Cardiac muscle cell (in vitro differentiated cells and primary cell): ENCODE results near the gene TMEM14B. TPM values are rescaled to one million over a fixed set of nuclear protein-coding genes. Genes with fewer than 3 reads are reported as not detected.

Experiments used
- DNase-seq, 2 donors: peaks; one replicate each; pipeline versions ENCODE4 v3.0.0 to v3.0.0-alpha.2; 2010 to 2017; ENCODE audit warnings: low read depth in 1 of 2, low spot score in 1 of 2
- H3K27ac ChIP-seq: fragments of 200-600 bp; sonication (generic); 2 replicates; pipeline ENCODE4 v1.5.1; 2016
- H3K27me3 ChIP-seq: fragments of 200-600 bp; sonication (generic); 2 replicates; pipeline ENCODE4 v1.6.0; 2016; ENCODE audit warnings: control low read depth
- H3K36me3 ChIP-seq: fragments of 200-600 bp; sonication (generic); 2 replicates; pipeline ENCODE4 v1.5.1; 2016; ENCODE audit warnings: control low read depth
- H3K4me1 ChIP-seq: fragments of 200-600 bp; sonication (generic); 2 replicates; pipeline ENCODE4 v1.8.1; 2017; ENCODE audit warnings: low read depth, mild to moderate bottlenecking, mixed run types
- H3K4me3 ChIP-seq: fragments of 200-600 bp; sonication (generic); 2 replicates; pipeline ENCODE4 v1.5.1; 2016; ENCODE audit warnings: mild to moderate bottlenecking
- H3K9me3 ChIP-seq: fragments of 200-600 bp; sonication (generic); 2 replicates; pipeline ENCODE4 v1.5.1; 2017; ENCODE audit warnings: low read depth, mild to moderate bottlenecking, control low read depth
- CTCF ChIP-seq: IDR thresholded peaks from 2 replicates; pipeline ENCODE4 v1.5.1; 2012; ENCODE audit warnings: low read depth, mild to moderate bottlenecking, low read length
- polyA plus RNA-seq: library from polyadenylated mRNA; unstranded; fragments of >200 nt; fragmentation: Nextera tagmentation; extraction: Ambion mirVana; gene quantifications from 2 replicates; pipeline ENCODE4 v1.2.1, GENCODE V29; 2016
- total RNA-seq: library from RNA; depleted of rRNA; stranded (reverse); fragments of >200 nt; gene quantifications from 2 replicates; pipeline ENCODE4 v1.2.3, GENCODE V29; 2016

Gene TMEM14B
- total and polyA plus RNA-seq, 2 experiments from 2014 or later = 77.0 to 381 TPM

DNA sequence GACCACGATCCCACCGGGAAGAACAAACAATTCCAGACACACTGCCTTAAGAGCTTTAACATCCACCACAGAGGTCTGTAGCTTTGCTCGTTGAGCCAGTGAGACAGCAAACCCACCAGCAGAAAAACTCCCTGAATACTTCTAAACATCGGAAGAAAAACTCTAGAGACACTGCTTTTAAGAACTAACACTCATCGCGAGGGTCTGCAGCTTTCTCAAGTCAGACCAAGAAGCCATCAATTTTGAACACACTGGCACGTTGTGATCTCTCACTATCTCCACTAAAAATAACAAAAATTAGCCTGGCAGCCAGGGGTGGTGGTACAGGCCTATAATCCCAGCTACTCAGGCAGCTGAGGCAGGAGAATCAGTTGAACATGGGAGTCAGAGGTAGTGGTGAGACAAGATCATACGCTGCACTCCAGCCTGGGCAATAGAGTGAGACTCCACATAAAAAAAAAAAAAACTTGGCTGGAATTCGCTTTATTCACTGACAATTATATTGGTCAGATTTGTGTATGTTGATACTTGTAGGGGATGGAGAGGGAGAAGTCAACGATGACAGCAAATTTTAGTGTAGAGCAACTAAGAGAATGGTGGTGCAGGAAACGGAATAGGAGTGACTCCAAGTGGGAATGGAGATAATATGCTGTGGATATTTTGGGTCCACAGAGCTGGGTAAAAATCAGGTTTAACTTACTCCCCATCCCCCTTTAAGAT lies 25.6 kb upstream of the TMEM14B start:
- Histone ChIP-seq H3K27me3 (no peaks in the 10 kb centered on the region), H3K4me3 (peak overlapping the region; percentile 6), H3K9me3 (no peaks in the 10 kb centered on the region), H3K36me3 (peaks cover 4% of the 10 kb centered on the region), H3K27ac (peak overlapping the region; percentile 84), H3K4me1 (peaks cover 23% of the 10 kb centered on the region)
- TF ChIP-seq CTCF = no peak
- DNase-seq = no peak

GRCh38 chr6:10722570-10722819 lies 25.1 kb upstream of the TMEM14B start:
- Histone ChIP-seq H3K4me3 (peak overlapping the region; percentile 6), H3K4me1 (peaks cover 23% of the 10 kb centered on the region), H3K9me3 (no peaks in the 10 kb centered on the region), H3K36me3 (peaks cover 4% of the 10 kb centered on the region), H3K27ac (peak overlapping the region; percentile 84), H3K27me3 (no peaks in the 10 kb centered on the region)
- DNase-seq = no peak
- no peak for TF ChIP-seq CTCF

GRCh38 chr6:10722820-10723566 lies 24.6 kb upstream of the TMEM14B start, which contains the start of gene TMEM14C:
TMEM14C (plus strand) TSS chr6:10723070; CDS start chr6:10724614, 1,544 bp downstream.
- peaks cover 23% of the 10 kb centered on the region for H3K4me1 ChIP-seq
- H3K4me3 ChIP-seq = peak within 1 kb of the TSS; percentile 51
- H3K36me3 ChIP-seq = peaks cover 7% of the 10 kb centered on the region
- H3K9me3 ChIP-seq = no peaks in the 10 kb centered on the region
- H3K27me3 ChIP-seq = no peaks in the 10 kb centered on the region
- DNase-seq = peak; percentile 100
- peak within 1 kb of the TSS; percentile 88 for H3K27ac ChIP-seq
- no peak for TF ChIP-seq CTCF

- no peak for TF ChIP-seq CTCF
- no peaks in the 10 kb centered on the region for H3K9me3 ChIP-seq
- no peak for DNase-seq
- peak overlapping the region; percentile 51 for H3K4me3 ChIP-seq
- no peaks in the 10 kb centered on the region for H3K27me3 ChIP-seq
- peaks cover 7% of the 10 kb centered on the region for H3K36me3 ChIP-seq
- peaks cover 23% of the 10 kb centered on the region for H3K4me1 ChIP-seq
- H3K27ac ChIP-seq = peak overlapping the region; percentile 88
Measured at GRCh38 chr6:10723567-10723881, 24.1 kb upstream of the TMEM14B start.

DNA sequence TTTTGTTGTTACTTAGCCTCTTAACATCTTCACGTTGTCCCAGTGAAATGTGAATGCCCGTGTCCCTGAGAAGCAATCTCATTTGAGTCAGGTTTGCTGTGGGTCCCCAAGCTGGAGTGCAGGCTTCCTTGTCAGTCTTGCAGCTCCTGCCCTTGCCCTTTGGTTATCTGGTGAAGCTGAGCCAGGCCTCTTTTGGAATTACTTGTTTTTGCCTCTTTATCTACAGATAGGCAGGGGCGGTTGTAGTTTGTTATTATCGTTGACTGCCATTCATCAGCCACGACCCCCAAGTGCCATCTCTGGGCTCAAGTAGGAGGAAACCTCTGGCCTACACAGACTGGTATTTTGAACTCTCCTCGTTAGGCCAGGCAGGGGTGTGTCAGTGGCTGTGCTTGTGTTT lies 22.6 kb upstream of the TMEM14B start:
- peaks cover 7% of the 10 kb centered on the region for H3K36me3 ChIP-seq
- DNase-seq = peak in 1 of 2 donors; percentile 35
- H3K9me3 ChIP-seq = no peaks in the 10 kb centered on the region
- H3K27me3 ChIP-seq = no peaks in the 10 kb centered on the region
- peak overlapping the region; percentile 88 for H3K27ac ChIP-seq
- peak overlapping the region; percentile 51 for H3K4me3 ChIP-seq
- H3K4me1 ChIP-seq = peaks cover 26% of the 10 kb centered on the region
- TF ChIP-seq CTCF = no peak
